K562 (cell line): ENCODE results near the gene FMNL2. TPM values are rescaled to one million over a fixed set of nuclear protein-coding genes. Genes with fewer than 3 reads are reported as not detected.

ENCODE experiments used
- ATAC-seq: fragments of 200-7000 bp; cut with Tn5 transposase; 3 replicates; pipeline ENCODE4 v1.9.1; 2020; ENCODE audit warnings: moderate library complexity
- BruUV-seq: library from RNA; stranded (reverse); fragments of 400-500 nt; replicated peaks from 2 replicates; lab custom pipeline; 2021; lab: Mats Ljungman, UMichigan
- CTCF ChIA-PET: fragments of 300-600 bp; formaldehyde crosslinking; extraction: SDS; loops from one replicate; lab custom pipeline; 2021; ENCODE audit warnings: low intra/inter-chr PET ratio; lab: Yijun Ruan, JAX
- POLR2A ChIA-PET: fragments of 300-600, 350-650 bp; sonication (Branson Sonifier 250); formaldehyde crosslinking; extraction: SDS; loops from one replicate; lab custom pipeline; 2021; ENCODE audit warnings: antibody characterized with exemption, inconsistent platforms; lab: Yijun Ruan, JAX
- DNase-seq, 4 experiments: peaks; one replicate each; pipeline versions ENCODE4 v3.0.0 to v3.0.0-alpha.2; 2011 to 2018; ENCODE audit warnings: low spot score in 3 of 4, mixed read lengths in 3 of 4; ENCODE audit errors: extremely low read depth in 1 of 4
- FAIRE-seq: peaks from 2 replicates; lab custom pipeline; 2011; peaks lifted over from hg19 to GRCh38; lab: Jason Lieb, UNC
- H2AFZ ChIP-seq: 2 replicates; pipeline ENCODE4 v1.6.0; 2011; ENCODE audit warnings: low read depth, low read length, control low read depth, inconsistent platforms
- H3K27ac ChIP-seq: fragments of 200-600 bp; 3 replicates; pipeline ENCODE4 v1.8.0; 2011; ENCODE audit warnings: low read depth, mild to moderate bottlenecking, control low read depth, inconsistent platforms, low read length, moderate library complexity, mixed read lengths; ENCODE audit errors: extremely low read depth
- H3K27me3 ChIP-seq, 2 experiments: fragments of 300-600 bp in 1 of 2; 2 replicates in 1 of 2; 3 replicates in 1 of 2; pipeline versions ENCODE4 v1.6.0 to v1.8.0; 2011; ENCODE audit warnings: inconsistent platforms in 2 of 2, low read length in 2 of 2, mild to moderate bottlenecking in 1 of 2, mixed read lengths in 1 of 2, moderate library complexity in 1 of 2; ENCODE audit not compliant: control insufficient read depth in 2 of 2, insufficient read depth in 2 of 2
- H3K36me3 ChIP-seq: fragments of 300-600 bp; 3 replicates; pipeline ENCODE4 v1.8.0; 2011; ENCODE audit warnings: mild to moderate bottlenecking, low read length, inconsistent platforms; ENCODE audit not compliant: control insufficient read depth, insufficient read depth
- H3K4me1 ChIP-seq, 2 experiments: fragments of 200-600 bp in 1 of 2; replicated peaks in 1 of 2; 2 replicates in 1 of 2; 3 replicates in 1 of 2; pipeline versions ENCODE4 v1.5.1 to v1.8.0; 2011; ENCODE audit warnings: inconsistent platforms in 2 of 2, low read length in 2 of 2, mild to moderate bottlenecking in 1 of 2, mixed read lengths in 1 of 2, moderate library complexity in 1 of 2; ENCODE audit not compliant: control insufficient read depth in 2 of 2, insufficient read depth in 2 of 2
- H3K4me2 ChIP-seq: 2 replicates; pipeline ENCODE4 v1.6.1; 2011; ENCODE audit warnings: low read length, control low read depth, inconsistent platforms, mixed read lengths; ENCODE audit not compliant: insufficient read depth
- H3K4me3 ChIP-seq: fragments of 200-600 bp; sonication (generic), shearing (Covaris generic); 2 replicates; pipeline ENCODE4 v1.5.1; 2016; ENCODE audit warnings: control low read depth, inconsistent platforms
- H3K79me2 ChIP-seq: fragments of 200-600 bp; 3 replicates; pipeline ENCODE4 v1.8.0; 2011; ENCODE audit warnings: low read length, inconsistent platforms; ENCODE audit not compliant: control insufficient read depth, insufficient read depth
- H3K9ac ChIP-seq, 2 experiments: 2 replicates each; pipeline versions ENCODE4 v1.6.0 to v1.6.1; 2011; ENCODE audit warnings: low read depth in 2 of 2, low read length in 2 of 2, control low read depth in 1 of 2, inconsistent platforms in 1 of 2, mild to moderate bottlenecking in 1 of 2, mixed read lengths in 1 of 2; ENCODE audit not compliant: insufficient read depth in 1 of 2
- H3K9me1 ChIP-seq: one replicate; pipeline ENCODE4 v1.6.0; 2011; ENCODE audit warnings: inconsistent platforms, mild to moderate bottlenecking, low read length, moderate library complexity; ENCODE audit not compliant: control insufficient read depth, insufficient read depth
- H3K9me3 ChIP-seq: replicated peaks from 2 replicates; pipeline ENCODE4 v1.5.1; 2011; ENCODE audit warnings: low read depth, low read length, inconsistent platforms; ENCODE audit not compliant: control insufficient read depth, insufficient read depth
- H4K20me1 ChIP-seq: replicated peaks from 2 replicates; pipeline ENCODE4 v1.6.1; 2011; ENCODE audit warnings: low read length, inconsistent platforms, mixed read lengths; ENCODE audit not compliant: control insufficient read depth, insufficient read depth
- KLF6 ChIP-seq: fragments of 250-450 bp; sonication (Bioruptor Pico); IDR thresholded peaks from 2 replicates; pipeline ENCODE4 v1.4.0; 2020; ENCODE audit warnings: mild to moderate bottlenecking, moderate library complexity, borderline replicate concordance
- NCOA4 ChIP-seq: fragments of 450-650 bp; IDR thresholded peaks from 2 replicates; pipeline ENCODE4 v1.6.1; 2018; ENCODE audit warnings: mild to moderate bottlenecking; ENCODE audit not compliant: partially characterized antibody
- POLR2H ChIP-seq: IDR thresholded peaks from 2 replicates; pipeline ENCODE4 v1.6.1; 2016; ENCODE audit warnings: missing genetic modification characterization, low read depth, mild to moderate bottlenecking, control low read depth, missing compliant biosample characterization, moderate library complexity
- TRIM24 ChIP-seq, 2 experiments: fragments of 450-650 bp; IDR thresholded peaks; 2 replicates each; pipeline ENCODE4 v1.6.1; 2016
- ZNF695 ChIP-seq: fragments of 450-650 bp; formaldehyde crosslinking; IDR thresholded peaks from 2 replicates; pipeline ENCODE4 v1.4.0; 2020; ENCODE audit warnings: mild to moderate bottlenecking, moderate library complexity
- WGBS: fragments of 100-300 bp; shearing (Covaris generic); methylation state at CpG from one replicate; pipeline ENCODE4 v1.1.6; 2016; ENCODE audit warnings: low coverage, mixed read lengths; ENCODE audit not compliant: insufficient coverage; ENCODE audit errors: missing lambda C conversion rate; 5-methylcytosine and 5-hydroxymethylcytosine counted together
- in situ Hi-C: fragments of 300-500 bp; cut with MboI; formaldehyde crosslinking; loops from 4 replicates; pipeline ENCODE4 v1.15.0; 2018; ENCODE audit warnings: inconsistent platforms, mixed read lengths
- intact Hi-C: fragments of 100-400 bp; cut with micrococcal nuclease; formaldehyde crosslinking; loops from 2 replicates; pipeline ENCODE4 v1.14.2; 2022
- polyA plus RNA-seq, 8 experiments: library from polyadenylated mRNA; depleted of rRNA in 4 of 8; stranded (reverse) in 5 of 8; unstranded in 3 of 8; fragments of >200 nt; fragmentation: Nextera tagmentation in 2 of 8; fragmentation: Illumina TruSeq in 1 of 8; extraction: Ambion mirVana in 2 of 8; extraction: Trizol in 1 of 8; gene quantifications; 2 replicates each; pipeline versions ENCODE4 v1.2.1 to v1.2.3, GENCODE V29; 2011 to 2014; ENCODE audit warnings: inconsistent platforms in 1 of 8, missing spikeins in 1 of 8
- total RNA-seq, 7 experiments: library from RNA; depleted of rRNA in 6 of 7; stranded (reverse); fragments of >200 nt in 6 of 7; fragmentation: Illumina TruSeq in 2 of 7; extraction: Trizol in 2 of 7; gene quantifications; 2 replicates each; pipeline versions ENCODE4 v1.2.1 to v1.2.3, GENCODE V29; 2011 to 2021; ENCODE audit warnings: low replicate concordance in 1 of 7
- TF ChIP-seq, protein P1 (sequence below): sonication (generic); formaldehyde crosslinking; IDR thresholded peaks from 2 replicates; pipeline ENCODE4 v1.8.0; 2023; ENCODE audit warnings: mild to moderate bottlenecking, missing genetic modification reagents
- TF ChIP-seq, protein P2 (sequence below): sonication (generic); IDR thresholded peaks from 2 replicates; pipeline ENCODE4 v1.6.1; 2016
- TF ChIP-seq, protein P3 (sequence below): fragments of 250-450 bp; sonication (Bioruptor Pico); IDR thresholded peaks from 2 replicates; pipeline ENCODE4 v1.8.0; 2022; ENCODE audit warnings: moderate library complexity, mild to moderate bottlenecking, inconsistent platforms

The FMNL2 gene
- total and polyA plus RNA-seq, 9 of the 15 experiments (the other 6 are each of a cell fraction or from before 2014, with no cell fraction given), result 0.15 to 0.49 (median 0.24) TPM; not detected in 1

DNA sequence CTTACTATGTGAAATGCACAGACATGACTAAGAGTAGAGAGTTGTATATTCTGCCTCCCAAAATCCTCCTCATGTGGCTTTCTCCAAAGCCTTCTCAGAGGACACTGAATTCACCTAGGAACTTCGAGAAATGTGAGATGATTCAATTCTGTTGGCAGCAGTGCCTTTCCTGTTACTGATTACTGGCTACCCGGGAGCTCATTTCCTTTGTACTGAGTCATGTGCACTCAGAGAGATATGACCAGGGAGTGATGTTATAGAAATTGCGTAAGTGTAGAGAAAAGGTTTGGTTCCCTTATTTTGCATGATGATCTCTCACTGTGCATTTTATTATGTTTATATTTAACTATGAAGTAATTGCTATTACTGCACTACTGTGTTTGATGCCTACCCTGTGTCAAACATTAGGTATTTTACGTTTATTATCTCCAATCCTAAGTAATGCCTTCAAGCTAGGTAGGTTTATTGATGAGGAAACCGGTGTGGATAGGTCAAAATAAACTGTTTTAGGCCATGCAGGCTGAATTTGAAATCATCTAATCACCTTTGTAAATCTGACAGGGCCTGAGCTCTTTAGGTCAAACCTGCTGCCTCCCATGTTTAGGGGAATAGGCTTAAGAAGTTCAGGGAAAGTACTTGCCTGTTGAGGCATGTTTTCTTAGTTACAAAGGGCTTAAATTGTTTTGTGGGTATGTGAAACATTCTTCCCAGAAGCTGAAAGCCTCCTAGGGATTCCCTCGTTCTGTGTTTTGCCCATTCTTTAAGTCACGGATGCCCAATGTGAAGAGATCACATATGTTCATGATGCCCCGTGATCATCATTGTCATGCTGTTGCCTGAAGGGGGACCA, 86.8 kb downstream of the FMNL2 start:
- in situ Hi-C loops (no loop called here), intact Hi-C loops (no loop called here)
- Histone ChIP-seq H3K36me3 (no peaks in the 10 kb centered on the region), H3K4me3 (no peak overlapping the region), H2AFZ (no peak overlapping the region), H3K9me1 (no peaks in the 10 kb centered on the region), H3K4me2 (no peak overlapping the region), H3K79me2 (no peaks in the 10 kb centered on the region), H3K27me3 (peaks cover 5 to 12% of the 10 kb centered on the region in 2 experiments; a peak in 3 of 5 replicates), H3K9me3 (no peaks in the 10 kb centered on the region), H4K20me1 (no peaks in the 10 kb centered on the region), H3K9ac (no peak overlapping the region), H3K27ac (no peak overlapping the region), H3K4me1 (no peaks in the 10 kb centered on the region)
- BruUV-seq, result no TSS peak
- POLR2A ChIA-PET, result no interaction called here
- FAIRE-seq (no peak), DNase-seq (peak in 2 of 4 experiments; percentile 24 to 27), ATAC-seq (peak; percentile 75)
- CTCF ChIA-PET, result no interaction called here
- WGBS, result 2% methylated on average over 8 of the region's 8 CpGs
- TF ChIP-seq, protein P1, sequence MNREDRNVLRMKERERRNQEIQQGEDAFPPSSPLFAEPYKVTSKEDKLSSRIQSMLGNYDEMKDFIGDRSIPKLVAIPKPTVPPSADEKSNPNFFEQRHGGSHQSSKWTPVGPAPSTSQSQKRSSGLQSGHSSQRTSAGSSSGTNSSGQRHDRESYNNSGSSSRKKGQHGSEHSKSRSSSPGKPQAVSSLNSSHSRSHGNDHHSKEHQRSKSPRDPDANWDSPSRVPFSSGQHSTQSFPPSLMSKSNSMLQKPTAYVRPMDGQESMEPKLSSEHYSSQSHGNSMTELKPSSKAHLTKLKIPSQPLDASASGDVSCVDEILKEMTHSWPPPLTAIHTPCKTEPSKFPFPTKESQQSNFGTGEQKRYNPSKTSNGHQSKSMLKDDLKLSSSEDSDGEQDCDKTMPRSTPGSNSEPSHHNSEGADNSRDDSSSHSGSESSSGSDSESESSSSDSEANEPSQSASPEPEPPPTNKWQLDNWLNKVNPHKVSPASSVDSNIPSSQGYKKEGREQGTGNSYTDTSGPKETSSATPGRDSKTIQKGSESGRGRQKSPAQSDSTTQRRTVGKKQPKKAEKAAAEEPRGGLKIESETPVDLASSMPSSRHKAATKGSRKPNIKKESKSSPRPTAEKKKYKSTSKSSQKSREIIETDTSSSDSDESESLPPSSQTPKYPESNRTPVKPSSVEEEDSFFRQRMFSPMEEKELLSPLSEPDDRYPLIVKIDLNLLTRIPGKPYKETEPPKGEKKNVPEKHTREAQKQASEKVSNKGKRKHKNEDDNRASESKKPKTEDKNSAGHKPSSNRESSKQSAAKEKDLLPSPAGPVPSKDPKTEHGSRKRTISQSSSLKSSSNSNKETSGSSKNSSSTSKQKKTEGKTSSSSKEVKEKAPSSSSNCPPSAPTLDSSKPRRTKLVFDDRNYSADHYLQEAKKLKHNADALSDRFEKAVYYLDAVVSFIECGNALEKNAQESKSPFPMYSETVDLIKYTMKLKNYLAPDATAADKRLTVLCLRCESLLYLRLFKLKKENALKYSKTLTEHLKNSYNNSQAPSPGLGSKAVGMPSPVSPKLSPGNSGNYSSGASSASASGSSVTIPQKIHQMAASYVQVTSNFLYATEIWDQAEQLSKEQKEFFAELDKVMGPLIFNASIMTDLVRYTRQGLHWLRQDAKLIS, result no peak
- TF ChIP-seq, protein P2, sequence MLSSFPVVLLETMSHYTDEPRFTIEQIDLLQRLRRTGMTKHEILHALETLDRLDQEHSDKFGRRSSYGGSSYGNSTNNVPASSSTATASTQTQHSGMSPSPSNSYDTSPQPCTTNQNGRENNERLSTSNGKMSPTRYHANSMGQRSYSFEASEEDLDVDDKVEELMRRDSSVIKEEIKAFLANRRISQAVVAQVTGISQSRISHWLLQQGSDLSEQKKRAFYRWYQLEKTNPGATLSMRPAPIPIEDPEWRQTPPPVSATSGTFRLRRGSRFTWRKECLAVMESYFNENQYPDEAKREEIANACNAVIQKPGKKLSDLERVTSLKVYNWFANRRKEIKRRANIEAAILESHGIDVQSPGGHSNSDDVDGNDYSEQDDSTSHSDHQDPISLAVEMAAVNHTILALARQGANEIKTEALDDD, result no peak
- TF ChIP-seq ZNF695 (CRISPR knock-in tag) (no peak), KLF6 (no peak), NCOA4 (no peak), POLR2H (tag) (no peak), TRIM24 (IDR thresholded peaks at IDR 0.05) (no peak; a peak in 1 of 4 replicates)
- TF ChIP-seq, protein P3, sequence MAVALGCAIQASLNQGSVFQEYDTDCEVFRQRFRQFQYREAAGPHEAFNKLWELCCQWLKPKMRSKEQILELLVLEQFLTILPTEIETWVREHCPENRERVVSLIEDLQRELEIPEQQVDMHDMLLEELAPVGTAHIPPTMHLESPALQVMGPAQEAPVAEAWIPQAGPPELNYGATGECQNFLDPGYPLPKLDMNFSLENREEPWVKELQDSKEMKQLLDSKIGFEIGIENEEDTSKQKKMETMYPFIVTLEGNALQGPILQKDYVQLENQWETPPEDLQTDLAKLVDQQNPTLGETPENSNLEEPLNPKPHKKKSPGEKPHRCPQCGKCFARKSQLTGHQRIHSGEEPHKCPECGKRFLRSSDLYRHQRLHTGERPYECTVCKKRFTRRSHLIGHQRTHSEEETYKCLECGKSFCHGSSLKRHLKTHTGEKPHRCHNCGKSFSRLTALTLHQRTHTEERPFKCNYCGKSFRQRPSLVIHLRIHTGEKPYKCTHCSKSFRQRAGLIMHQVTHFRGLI, result no peak
